Gastroesophageal sphincter (tissue), 3 donors: ENCODE measurements around the gene OSTN.
"Not testable (repeated sequence)": the region's sequence is repeated elsewhere in the genome, so short reads cannot be mapped to it uniquely, and the experiment has no call there.

ENCODE experiments used
- EP300 ChIP-seq: sonication (generic); formaldehyde crosslinking; IDR thresholded peaks from one replicate; pipeline ENCODE4 v1.6.1; 2017; ENCODE audit warnings: antibody characterized with exemption, mild to moderate bottlenecking
- POLR2A ChIP-seq, 2 donors: fragments of 450-650 bp; IDR thresholded peaks; one replicate each; pipeline ENCODE4 v1.6.1; 2017; ENCODE audit warnings: antibody characterized with exemption in 2 of 2, mild to moderate bottlenecking in 2 of 2, moderate library complexity in 1 of 2
- POLR2AphosphoS5 ChIP-seq: sonication (generic); formaldehyde crosslinking; IDR thresholded peaks from one replicate; pipeline ENCODE4 v1.6.1; 2017; ENCODE audit warnings: antibody characterized with exemption
- TF ChIP-seq, protein P1 (sequence below), 4 experiments: fragments of 200-600 bp in 2 of 4; fragments of 450-650 bp in 2 of 4; sonication (generic) in 1 of 4; IDR thresholded peaks; one replicate each; pipeline ENCODE4 v1.5.1; 2017 to 2019; ENCODE audit warnings: antibody characterized with exemption in 4 of 4, mild to moderate bottlenecking in 2 of 4, moderate library complexity in 2 of 4

DNA sequence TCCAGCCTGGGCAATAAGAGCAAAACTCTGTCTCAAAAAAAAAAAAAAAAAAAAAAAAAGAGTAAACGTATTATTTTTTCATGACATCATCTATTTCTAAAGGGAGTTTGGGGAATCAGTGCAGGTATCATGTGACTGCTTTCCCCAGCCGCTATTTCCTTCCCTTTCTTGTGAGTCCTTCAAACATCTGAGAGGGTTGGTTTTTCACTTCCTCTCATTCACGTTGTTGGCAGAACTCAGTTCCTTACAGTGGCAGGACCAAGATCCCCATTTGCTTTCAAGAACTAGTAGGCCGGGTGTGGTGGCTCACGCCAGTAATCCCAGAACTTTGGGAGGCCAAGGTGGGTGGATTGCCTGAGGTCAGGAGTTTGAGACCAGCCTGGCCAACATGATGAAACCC lies 47.0 kb downstream of the OSTN start:
- TF ChIP-seq, protein P1, sequence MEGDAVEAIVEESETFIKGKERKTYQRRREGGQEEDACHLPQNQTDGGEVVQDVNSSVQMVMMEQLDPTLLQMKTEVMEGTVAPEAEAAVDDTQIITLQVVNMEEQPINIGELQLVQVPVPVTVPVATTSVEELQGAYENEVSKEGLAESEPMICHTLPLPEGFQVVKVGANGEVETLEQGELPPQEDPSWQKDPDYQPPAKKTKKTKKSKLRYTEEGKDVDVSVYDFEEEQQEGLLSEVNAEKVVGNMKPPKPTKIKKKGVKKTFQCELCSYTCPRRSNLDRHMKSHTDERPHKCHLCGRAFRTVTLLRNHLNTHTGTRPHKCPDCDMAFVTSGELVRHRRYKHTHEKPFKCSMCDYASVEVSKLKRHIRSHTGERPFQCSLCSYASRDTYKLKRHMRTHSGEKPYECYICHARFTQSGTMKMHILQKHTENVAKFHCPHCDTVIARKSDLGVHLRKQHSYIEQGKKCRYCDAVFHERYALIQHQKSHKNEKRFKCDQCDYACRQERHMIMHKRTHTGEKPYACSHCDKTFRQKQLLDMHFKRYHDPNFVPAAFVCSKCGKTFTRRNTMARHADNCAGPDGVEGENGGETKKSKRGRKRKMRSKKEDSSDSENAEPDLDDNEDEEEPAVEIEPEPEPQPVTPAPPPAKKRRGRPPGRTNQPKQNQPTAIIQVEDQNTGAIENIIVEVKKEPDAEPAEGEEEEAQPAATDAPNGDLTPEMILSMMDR (IDR thresholded peaks at IDR 0.05) = not testable (repeated sequence)
- not testable (repeated sequence) for TF ChIP-seq EP300; POLR2A (IDR thresholded peaks at IDR 0.05); POLR2AphosphoS5
